OCI-LY1 (cell line): Measurements from ENCODE around the gene ARL6IP4.

Experiments
- EZH2 ChIP-seq: fragments of 200-600 bp; sonication (generic), shearing (Covaris generic); IDR thresholded peaks from 2 replicates; pipeline ENCODE4 v1.8.0; 2017; ENCODE audit warnings: borderline replicate concordance, mixed run types, mild to moderate bottlenecking, antibody characterized with exemption, low read length, moderate library complexity, mixed read lengths
- TF ChIP-seq, protein P1 (sequence below): fragments of 200-600 bp; sonication (generic), shearing (Covaris generic); IDR thresholded peaks from 2 replicates; pipeline ENCODE4 v1.5.1; 2017; ENCODE audit warnings: mild to moderate bottlenecking, antibody characterized with exemption, low read length, moderate library complexity, mixed read lengths

DNA sequence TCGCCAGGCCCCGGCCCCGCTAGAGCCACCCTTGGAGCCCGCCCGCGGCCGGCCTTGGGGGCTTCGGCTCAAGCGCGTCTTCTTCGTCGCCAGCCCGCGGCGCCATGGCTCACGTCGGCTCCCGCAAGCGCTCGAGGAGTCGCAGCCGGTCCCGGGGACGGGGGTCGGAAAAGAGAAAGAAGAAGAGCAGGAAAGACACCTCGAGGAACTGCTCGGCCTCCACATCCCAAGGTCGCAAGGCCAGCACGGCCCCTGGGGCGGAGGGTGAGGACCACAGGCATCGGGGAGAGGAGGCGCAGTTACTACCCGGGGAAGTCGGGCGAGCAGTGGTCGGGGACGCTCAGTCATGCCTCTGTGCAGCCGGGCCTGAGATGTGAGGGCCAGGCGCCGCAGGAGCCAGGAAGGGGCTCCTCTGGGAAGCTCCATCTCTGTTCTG, 573 bp downstream of the ARL6IP4 start:
- no peak for TF ChIP-seq EZH2
- TF ChIP-seq, protein P1, sequence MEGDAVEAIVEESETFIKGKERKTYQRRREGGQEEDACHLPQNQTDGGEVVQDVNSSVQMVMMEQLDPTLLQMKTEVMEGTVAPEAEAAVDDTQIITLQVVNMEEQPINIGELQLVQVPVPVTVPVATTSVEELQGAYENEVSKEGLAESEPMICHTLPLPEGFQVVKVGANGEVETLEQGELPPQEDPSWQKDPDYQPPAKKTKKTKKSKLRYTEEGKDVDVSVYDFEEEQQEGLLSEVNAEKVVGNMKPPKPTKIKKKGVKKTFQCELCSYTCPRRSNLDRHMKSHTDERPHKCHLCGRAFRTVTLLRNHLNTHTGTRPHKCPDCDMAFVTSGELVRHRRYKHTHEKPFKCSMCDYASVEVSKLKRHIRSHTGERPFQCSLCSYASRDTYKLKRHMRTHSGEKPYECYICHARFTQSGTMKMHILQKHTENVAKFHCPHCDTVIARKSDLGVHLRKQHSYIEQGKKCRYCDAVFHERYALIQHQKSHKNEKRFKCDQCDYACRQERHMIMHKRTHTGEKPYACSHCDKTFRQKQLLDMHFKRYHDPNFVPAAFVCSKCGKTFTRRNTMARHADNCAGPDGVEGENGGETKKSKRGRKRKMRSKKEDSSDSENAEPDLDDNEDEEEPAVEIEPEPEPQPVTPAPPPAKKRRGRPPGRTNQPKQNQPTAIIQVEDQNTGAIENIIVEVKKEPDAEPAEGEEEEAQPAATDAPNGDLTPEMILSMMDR = no peak
